PC-9 (cell line): Measurements from ENCODE around the gene RAB31.

ENCODE experiments used
- EZH2 ChIP-seq: fragments of 200-600 bp; sonication (generic); IDR thresholded peaks from 2 replicates; pipeline ENCODE4 v1.8.0; 2017; ENCODE audit warnings: antibody characterized with exemption, low read depth
- TF ChIP-seq, protein P1 (sequence below): fragments of 200-600 bp; sonication (generic); conservative IDR thresholded peaks from 2 replicates; pipeline ENCODE4 v1.6.1; 2017; ENCODE audit warnings: mixed run types, antibody characterized with exemption, mild to moderate bottlenecking, moderate library complexity

DNA sequence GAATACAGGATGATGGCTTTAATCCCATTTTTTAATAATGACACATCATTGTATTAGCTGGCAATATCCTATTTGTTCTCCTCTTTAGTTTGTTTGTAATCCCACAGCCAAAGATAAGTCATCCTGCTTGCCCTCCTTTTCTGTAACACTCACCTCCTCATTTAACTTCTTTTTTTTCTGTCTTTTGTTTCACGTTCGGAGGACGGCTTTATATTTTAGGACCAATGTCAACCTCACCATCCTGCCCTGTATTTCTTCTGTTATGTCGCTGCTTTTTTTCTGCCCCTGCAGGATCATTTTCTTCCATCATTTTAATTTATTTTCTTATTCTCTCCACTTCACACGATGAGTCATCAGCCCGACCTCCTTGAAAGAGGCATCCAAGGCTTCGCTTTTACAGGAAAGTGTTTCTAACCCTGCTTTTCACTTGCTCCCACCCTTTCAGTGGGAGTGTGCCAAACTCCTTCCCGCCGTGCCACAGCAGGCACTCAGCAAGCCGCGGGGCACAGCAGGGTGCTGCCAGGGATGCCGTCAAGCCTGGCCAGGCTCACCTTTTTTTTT is 11.4 kb downstream of the RAB31 start:
- TF ChIP-seq, protein P1, sequence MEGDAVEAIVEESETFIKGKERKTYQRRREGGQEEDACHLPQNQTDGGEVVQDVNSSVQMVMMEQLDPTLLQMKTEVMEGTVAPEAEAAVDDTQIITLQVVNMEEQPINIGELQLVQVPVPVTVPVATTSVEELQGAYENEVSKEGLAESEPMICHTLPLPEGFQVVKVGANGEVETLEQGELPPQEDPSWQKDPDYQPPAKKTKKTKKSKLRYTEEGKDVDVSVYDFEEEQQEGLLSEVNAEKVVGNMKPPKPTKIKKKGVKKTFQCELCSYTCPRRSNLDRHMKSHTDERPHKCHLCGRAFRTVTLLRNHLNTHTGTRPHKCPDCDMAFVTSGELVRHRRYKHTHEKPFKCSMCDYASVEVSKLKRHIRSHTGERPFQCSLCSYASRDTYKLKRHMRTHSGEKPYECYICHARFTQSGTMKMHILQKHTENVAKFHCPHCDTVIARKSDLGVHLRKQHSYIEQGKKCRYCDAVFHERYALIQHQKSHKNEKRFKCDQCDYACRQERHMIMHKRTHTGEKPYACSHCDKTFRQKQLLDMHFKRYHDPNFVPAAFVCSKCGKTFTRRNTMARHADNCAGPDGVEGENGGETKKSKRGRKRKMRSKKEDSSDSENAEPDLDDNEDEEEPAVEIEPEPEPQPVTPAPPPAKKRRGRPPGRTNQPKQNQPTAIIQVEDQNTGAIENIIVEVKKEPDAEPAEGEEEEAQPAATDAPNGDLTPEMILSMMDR = no peak
- no peak for TF ChIP-seq EZH2
